Adrenal gland (tissue), 12 donors: Measurements from ENCODE around the gene CYBA. TPM values are rescaled to one million over a fixed set of nuclear protein-coding genes. Genes with fewer than 3 reads are reported as not detected.

ENCODE experiments used
- DNase-seq, 7 donors: peaks; one replicate each; pipeline ENCODE4 v3.0.0-alpha.2; 2019 to 2020
- H3K27ac ChIP-seq, 5 donors: fragments of 200-600 bp; sonication (generic) in 4 of 5; 1 replicate in 3 of 5; 2 replicates in 2 of 5; pipeline versions ENCODE4 v1.5.1 to v1.8.0; 2016 to 2020; ENCODE audit warnings: mild to moderate bottlenecking in 1 of 5
- H3K27me3 ChIP-seq: fragments of 200-600 bp; 2 replicates; pipeline ENCODE4 v1.8.0; 2021
- H3K36me3 ChIP-seq, 2 donors: fragments of 200-600 bp; replicated peaks in 1 of 2; 1 replicate in 1 of 2; 2 replicates in 1 of 2; pipeline versions ENCODE4 v1.5.1 to v1.8.0; 2018 to 2022
- H3K4me1 ChIP-seq, 2 donors: fragments of 200-600 bp; replicated peaks in 1 of 2; 1 replicate in 1 of 2; 2 replicates in 1 of 2; pipeline versions ENCODE4 v1.5.1 to v1.8.0; 2018 to 2021
- H3K4me3 ChIP-seq, 4 donors: fragments of 200-600 bp; sonication (generic) in 3 of 4; one replicate each; pipeline ENCODE4 v1.5.1; 2016 to 2018
- H3K9me3 ChIP-seq, 3 donors: fragments of 200-600 bp; sonication (generic) in 1 of 3; replicated peaks in 1 of 3; 1 replicate in 2 of 3; 2 replicates in 1 of 3; pipeline versions ENCODE4 v1.5.1 to v1.8.0; 2016 to 2021
- POLR2A ChIP-seq, 2 donors: fragments of 450-650 bp; IDR thresholded peaks; one replicate each; pipeline ENCODE4 v1.6.1; 2017; ENCODE audit warnings: antibody characterized with exemption in 2 of 2, mild to moderate bottlenecking in 2 of 2, moderate library complexity in 1 of 2
- WGBS, 4 donors: extraction: QIAGEN DNeasy Blood & Tissue Kit in 2 of 4; methylation state at CpG; one replicate each; pipeline versions ENCODE4 v1.1.5 to v1.1.7; 2013 to 2017; 5-methylcytosine and 5-hydroxymethylcytosine counted together
- intact Hi-C, 2 donors: fragments of 100-400 bp; cut with DNase I; formaldehyde crosslinking; loops; one replicate each; pipeline versions ENCODE4 v1.14.1 to v1.15.0; 2022 to 2023
- polyA plus RNA-seq, 3 donors: library from polyadenylated mRNA; stranded (reverse); fragments of 200-250 nt in 2 of 3; fragments of 350-450 nt in 1 of 3; fragmentation: Illumina TruSeq in 1 of 3; extraction: RNeasy Lipid Tissue Mini Kit (QIAGEN cat#74804) in 1 of 3; gene quantifications; one replicate each; pipeline ENCODE4 v1.2.3, GENCODE V29; 2013 to 2014
- total RNA-seq, 9 donors: library from RNA; depleted of rRNA in 4 of 9; stranded (reverse); fragments of >200 nt in 4 of 9; fragments of 120-200 nt in 1 of 9; fragmentation: NEBNext Ultra II Directional in 1 of 9; extraction: Animal tissue kit (Norgen Biotek cat#: 25700) in 1 of 9; gene quantifications; one replicate each; pipeline versions ENCODE4 v1.1.0 to v1.2.4, GENCODE V29; 2013 to 2023
- TF ChIP-seq, protein P1 (sequence below), 6 experiments: fragments of 450-650 bp in 4 of 6; fragments of 200-600 bp in 2 of 6; sonication (generic) in 1 of 6; IDR thresholded peaks; 1 replicate in 5 of 6; 2 replicates in 1 of 6; pipeline versions ENCODE4 v1.5.1 to v1.8.0; 2016 to 2021; ENCODE audit warnings: antibody characterized with exemption in 6 of 6, mild to moderate bottlenecking in 2 of 6, moderate library complexity in 1 of 6
- donor health status: healthy with polysubstance abuse.
- donor health status: Bipolar disorder and iron deficiency.
- donor health status: DM: yes; HTN: yes; CAD: no.
- donor health status: DM: no; HTN: no; CAD: no.
- donor health status: DM: no; HTN: no; CAD: no.
- donor health status: DM: yes; HTN: yes; CAD: no.

The CYBA gene
- total and polyA plus RNA-seq, 12 donors: 19.6 to 374 (median 155) TPM

DNA sequence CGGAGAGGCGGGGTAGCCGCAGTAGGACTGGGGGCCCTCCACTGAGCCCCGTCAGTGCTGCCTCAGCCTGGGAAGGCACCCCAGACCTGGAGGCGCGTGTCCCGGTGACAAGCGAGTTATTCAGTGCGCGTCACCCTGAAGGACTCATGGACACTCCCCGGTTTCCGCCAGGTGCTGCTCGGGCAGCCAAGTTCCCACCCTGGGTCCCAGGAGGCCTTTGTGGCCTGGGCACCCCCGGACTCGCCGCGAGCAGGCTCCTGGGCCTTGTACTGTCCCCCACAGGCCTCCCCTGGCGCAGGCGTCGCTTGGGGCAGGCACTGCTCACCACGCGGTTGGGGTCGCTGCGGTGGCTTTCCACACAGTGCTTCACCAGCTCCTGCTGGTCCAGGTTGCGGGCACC lies 47.8 kb upstream of the CYBA start:
- Histone ChIP-seq H3K9me3 (no peaks in the 10 kb centered on the region), H3K36me3 (peaks cover 0 to 40% of the 10 kb centered on the region in 2 donors), H3K4me3 (no peak overlapping the region), H3K27ac (no peak overlapping the region), H3K4me1 (peaks cover 16 to 25% of the 10 kb centered on the region in 2 donors), H3K27me3 (no peaks in the 10 kb centered on the region)
- intact Hi-C loops: no loop called here
- no peak for DNase-seq
- TF ChIP-seq, protein P1, sequence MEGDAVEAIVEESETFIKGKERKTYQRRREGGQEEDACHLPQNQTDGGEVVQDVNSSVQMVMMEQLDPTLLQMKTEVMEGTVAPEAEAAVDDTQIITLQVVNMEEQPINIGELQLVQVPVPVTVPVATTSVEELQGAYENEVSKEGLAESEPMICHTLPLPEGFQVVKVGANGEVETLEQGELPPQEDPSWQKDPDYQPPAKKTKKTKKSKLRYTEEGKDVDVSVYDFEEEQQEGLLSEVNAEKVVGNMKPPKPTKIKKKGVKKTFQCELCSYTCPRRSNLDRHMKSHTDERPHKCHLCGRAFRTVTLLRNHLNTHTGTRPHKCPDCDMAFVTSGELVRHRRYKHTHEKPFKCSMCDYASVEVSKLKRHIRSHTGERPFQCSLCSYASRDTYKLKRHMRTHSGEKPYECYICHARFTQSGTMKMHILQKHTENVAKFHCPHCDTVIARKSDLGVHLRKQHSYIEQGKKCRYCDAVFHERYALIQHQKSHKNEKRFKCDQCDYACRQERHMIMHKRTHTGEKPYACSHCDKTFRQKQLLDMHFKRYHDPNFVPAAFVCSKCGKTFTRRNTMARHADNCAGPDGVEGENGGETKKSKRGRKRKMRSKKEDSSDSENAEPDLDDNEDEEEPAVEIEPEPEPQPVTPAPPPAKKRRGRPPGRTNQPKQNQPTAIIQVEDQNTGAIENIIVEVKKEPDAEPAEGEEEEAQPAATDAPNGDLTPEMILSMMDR (IDR thresholded peaks at IDR 0.05): no peak
- TF ChIP-seq POLR2A (IDR thresholded peaks at IDR 0.05): no peak
- WGBS, 4 donors: 90 to 97% (median 95%) methylated on average over 22 to 25 of the region's 25 CpGs; no CpG with 5 or more reads in 1 of the 4 donors

DNA sequence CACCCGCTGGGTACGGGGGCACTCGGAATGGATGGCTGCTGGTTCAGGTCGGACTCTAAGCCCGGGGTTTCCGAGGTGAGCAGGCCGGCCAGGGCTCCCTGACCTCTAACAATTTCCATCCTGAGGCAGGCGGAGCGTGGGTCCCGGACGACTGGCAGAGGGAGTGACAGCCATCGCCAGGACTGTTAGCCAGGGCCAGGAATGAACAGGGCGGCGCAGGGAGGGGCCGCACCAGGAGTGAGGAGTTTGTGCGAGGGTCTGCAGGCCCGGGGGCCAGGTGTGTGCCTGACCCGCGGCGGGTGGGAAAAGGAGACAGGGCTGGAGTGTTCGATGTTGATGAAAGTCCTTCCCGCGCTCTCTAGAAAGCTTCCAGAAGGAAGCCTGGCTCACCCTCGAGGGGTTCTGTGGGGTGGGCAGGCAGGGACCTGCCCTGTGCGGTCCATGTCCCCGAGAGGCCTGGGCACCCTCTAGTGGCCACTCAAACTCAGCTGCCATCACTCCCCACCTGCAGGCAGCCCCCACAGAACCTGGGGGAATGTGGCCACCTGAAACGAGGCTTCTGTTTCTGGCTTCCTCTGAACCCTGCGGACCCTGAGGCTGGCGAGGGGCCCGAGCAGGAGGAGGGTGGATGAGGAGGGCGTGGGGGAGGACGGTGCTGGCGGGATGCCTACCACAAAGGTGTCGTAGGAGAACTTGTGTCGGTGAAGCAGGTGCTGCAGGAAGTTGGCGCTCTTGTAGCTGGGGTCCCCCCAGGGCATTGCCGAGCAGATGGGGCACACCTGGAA lies 47.2 kb upstream of the CYBA start:
- no peak overlapping the region for H3K4me3 ChIP-seq
- peak overlapping the region in 1 of 5 donors; percentile 69 for H3K27ac ChIP-seq
- no peaks in the 10 kb centered on the region for H3K9me3 ChIP-seq
- DNase-seq: no peak
- peaks cover 0 to 40% of the 10 kb centered on the region in 2 donors for H3K36me3 ChIP-seq
- TF ChIP-seq, protein P1 (IDR thresholded peaks at IDR 0.05): peak in 3 of 6 experiments; percentile 13 to 26 (median 22)
- TF ChIP-seq POLR2A (IDR thresholded peaks at IDR 0.05): no peak
- intact Hi-C loops: no loop called here
- 81 to 86% (median 84%) methylated on average over 31 to 37 of the region's 37 CpGs for WGBS, 4 donors
- H3K4me1 ChIP-seq: peaks cover 16 to 22% of the 10 kb centered on the region in 2 donors
- H3K27me3 ChIP-seq: no peaks in the 10 kb centered on the region

DNA sequence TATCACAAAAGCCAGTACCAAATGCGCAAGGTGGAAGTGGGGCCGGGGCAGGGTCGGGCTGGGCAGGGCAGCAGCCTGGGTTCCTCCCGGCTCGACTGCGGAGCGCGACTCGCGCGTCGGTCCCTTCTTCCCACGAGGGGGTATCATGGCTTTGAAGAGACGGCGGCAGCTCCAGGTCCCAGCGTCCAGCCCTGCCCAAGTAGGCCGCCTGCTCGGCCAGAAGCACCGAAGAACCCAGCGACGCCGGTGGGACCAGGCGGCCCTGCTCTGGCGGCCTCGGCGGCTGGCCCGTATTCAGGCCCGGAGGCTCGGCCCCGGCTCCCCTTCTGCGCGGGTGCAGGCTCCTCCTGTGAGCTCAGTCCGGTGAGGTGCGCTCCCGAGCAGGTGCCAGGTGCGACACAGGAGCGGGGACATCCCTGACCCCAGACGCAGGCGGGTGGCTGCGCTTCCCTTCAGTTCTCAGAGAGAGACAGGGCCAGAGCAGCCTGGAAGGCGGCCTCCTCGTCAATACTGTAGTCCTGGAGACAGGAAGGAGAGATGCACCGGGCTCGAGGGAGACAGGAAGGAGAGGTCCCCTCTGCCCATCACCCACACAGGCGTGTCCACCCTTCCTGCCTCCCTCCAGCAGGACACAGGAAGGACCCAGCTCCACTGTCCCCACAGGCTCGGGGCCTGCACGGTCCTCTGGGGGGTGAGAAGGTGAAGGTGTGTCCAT lies 46.4 kb upstream of the CYBA start:
- intact Hi-C loops: no loop called here
- Histone ChIP-seq H3K27ac (peak overlapping the region in 1 of 5 donors; percentile 69), H3K9me3 (no peaks in the 10 kb centered on the region), H3K4me1 (peaks cover 16 to 20% of the 10 kb centered on the region in 2 donors), H3K27me3 (peaks cover 4% of the 10 kb centered on the region), H3K36me3 (peaks cover 0 to 40% of the 10 kb centered on the region in 2 donors), H3K4me3 (no peak overlapping the region)
- DNase-seq: peak in 2 of 7 donors; percentile 59 to 64
- TF ChIP-seq, protein P1 (IDR thresholded peaks at IDR 0.05): no peak
- TF ChIP-seq POLR2A (IDR thresholded peaks at IDR 0.05): no peak
- 84 to 92% (median 87%) methylated on average over 20 to 47 of the region's 47 CpGs for WGBS, 4 donors

DNA sequence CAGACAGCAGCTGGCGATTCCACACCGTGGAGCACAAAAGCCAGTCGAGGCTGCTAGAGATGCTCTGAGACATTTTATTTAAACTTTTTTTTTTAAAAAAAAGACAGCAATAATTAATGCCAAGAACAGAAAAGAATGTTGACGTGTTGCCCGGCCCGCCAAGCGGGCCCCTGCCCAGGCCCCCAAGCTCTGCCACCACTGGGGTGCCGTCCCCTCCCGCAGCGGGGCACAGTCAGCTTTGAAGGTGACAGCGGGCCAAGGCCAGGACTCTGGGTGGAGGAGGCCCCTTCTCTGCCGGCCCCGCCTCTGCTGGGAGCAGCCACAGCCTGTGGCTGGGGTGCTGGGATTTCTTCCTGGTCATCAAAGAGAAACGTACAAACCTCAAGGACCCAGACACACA lies 45.6 kb upstream of the CYBA start:
- TF ChIP-seq, protein P1 (IDR thresholded peaks at IDR 0.05): no peak
- no peak for TF ChIP-seq POLR2A (IDR thresholded peaks at IDR 0.05)
- DNase-seq: no peak
- Histone ChIP-seq H3K9me3 (no peaks in the 10 kb centered on the region), H3K4me3 (no peak overlapping the region), H3K36me3 (peaks cover 0 to 40% of the 10 kb centered on the region in 2 donors), H3K27ac (no peak overlapping the region), H3K27me3 (peaks cover 6% of the 10 kb centered on the region), H3K4me1 (peaks cover 15% of the 10 kb centered on the region in 2 donors)
- intact Hi-C loops: no loop called here
- 49 to 64% (median 59%) methylated on average over 12 to 14 of the region's 14 CpGs for WGBS, 4 donors
